ENCODE data around the gene SND1.
"Not testable (repeated sequence)": the region's sequence is repeated elsewhere in the genome, so short reads cannot be mapped to it uniquely, and the experiment has no call there.

The SND1 gene

GRCh38 chr7:127821146-127821545, 169.2 kb downstream of the SND1 start:
- FAIRE-seq (no peak), DNase-seq (ENCODE audit: insufficient read length, low spot score) (no peak)

- no peak for DNase-seq (ENCODE audit: insufficient read length, low spot score)
- FAIRE-seq, result no peak
These were observed 171.0 kb downstream of the SND1 start for GRCh38 chr7:127822822-127823508.

DNA sequence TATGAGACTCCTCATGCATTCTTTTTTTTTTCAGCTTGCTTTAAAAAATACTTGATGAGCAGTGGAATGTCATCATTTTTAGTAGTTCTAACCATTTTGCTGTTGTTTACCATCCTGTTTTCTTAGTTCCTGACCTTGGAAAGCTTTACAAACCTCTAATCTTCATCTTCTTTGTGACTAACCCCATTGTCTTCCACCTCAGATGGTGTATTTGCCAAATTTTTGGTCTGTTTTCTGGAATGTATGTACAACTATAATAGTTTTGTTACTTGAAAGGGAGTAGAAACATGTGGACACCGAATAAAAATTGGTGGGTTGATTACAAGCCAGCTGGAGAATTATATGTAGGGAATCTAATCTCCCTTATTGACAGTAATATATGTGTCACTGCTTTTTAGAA, 172.7 kb downstream of the SND1 start:
- FAIRE-seq (no peak), DNase-seq (ENCODE audit: insufficient read length, low spot score) (no peak)

GRCh38 chr7:127828843-127829500, 177.0 kb downstream of the SND1 start:
- FAIRE-seq, result no peak

GRCh38 chr7:127831318-127832219, 179.6 kb downstream of the SND1 start:
- no peak for FAIRE-seq
- DNase-seq (ENCODE audit: insufficient read length, low spot score), result no peak

More at GRCh38 chr7:127828843-127829500, 177.0 kb downstream of the SND1 start:
- DNase-seq (ENCODE audit: insufficient read length, low spot score), result no peak

DNA sequence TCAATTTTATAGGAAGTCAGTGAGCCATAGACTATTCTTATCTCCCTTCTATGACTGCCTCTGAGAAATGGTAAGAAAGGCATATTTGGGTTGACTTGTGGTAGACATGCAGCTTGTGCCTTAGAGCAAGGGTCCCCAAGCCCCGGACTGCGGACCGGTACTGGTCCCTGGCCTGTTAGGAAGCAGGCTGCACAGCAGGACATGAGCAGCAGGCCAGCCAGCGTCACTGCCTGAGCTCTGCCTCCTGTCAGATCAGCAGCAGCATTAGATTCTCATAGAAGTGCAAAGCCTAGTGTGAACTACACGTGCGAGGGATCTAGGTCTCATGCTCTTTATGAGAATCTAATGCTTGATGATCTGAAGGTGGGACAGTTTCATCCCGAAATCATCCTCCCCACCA, 180.6 kb downstream of the SND1 start:
- DNase-seq (ENCODE audit: insufficient read length, low spot score) (no peak), FAIRE-seq (no peak)

DNA sequence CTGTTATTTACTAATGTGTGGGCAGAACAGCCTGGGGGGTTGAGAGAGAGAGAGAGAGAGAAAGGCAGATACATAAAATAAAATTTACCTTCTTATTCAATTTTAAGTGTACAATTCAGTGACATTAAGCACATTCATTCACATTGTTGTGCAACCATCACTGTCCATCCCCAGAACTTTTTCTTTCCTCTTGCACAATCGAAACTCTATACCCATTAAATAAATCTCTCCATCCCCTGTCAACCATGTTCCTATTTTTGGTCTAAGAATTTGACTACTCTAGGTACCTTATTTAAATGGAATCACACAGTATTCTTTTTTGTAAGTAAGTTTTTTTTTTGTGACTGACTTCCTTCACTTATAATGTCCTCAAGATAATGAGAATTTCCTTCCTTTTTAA, 181.6 kb downstream of the SND1 start:
- FAIRE-seq (no peak), DNase-seq (ENCODE audit: insufficient read length, low spot score) (no peak)

DNA sequence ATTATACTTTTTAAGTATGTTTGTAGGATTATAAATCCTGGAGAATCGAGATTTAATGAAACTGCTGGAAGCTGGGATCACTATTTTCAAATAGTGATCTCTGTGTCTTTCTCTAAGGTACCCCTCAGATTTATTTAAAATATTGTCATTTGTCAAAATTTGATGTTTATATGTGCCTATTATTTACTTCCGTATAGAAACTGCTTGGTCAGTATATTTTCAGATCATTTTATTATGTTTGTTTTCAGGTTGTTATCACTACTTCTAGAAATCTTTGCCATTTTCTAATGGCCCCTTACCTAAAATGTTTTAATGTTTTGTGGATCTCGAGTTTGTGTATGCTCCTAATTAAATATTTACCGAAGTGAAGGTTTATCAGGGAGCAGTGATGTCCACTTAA, 183.7 kb downstream of the SND1 start:
- DNase-seq (ENCODE audit: insufficient read length, low spot score) (no peak), FAIRE-seq (no peak)

- DNase-seq (ENCODE audit: insufficient read length, low spot score); FAIRE-seq: not testable (repeated sequence)
These were observed 185.9 kb downstream of the SND1 start for GRCh38 chr7:127837816-127838410.

DNA sequence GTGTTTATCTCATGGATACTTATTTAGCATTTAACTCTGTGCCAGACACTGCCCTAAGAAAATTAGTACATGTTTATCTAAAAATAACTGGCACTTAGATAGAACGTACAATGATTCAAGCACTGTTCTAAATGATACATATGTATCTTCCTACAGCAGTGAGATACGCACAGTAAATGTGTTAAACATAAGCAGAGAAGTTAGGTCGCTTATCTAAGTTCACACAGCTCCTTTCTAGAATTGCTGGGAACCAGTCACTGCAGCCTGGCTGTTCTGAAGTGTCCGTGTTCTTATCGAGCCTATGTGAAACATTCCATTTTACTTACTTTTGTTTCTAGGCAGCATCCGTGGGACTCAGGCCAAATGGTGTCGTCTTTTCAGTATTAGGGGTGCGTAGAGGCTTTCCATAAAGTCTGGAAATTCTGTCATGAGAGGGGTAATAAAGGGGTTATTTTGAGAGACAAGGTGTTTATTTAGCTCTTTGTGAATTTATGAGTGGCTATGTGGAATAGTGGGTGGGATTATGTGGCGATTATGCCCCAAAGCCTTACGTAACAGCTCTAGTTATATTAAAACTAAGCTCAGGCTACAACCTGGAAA, 186.9 kb downstream of the SND1 start:
- no peak for DNase-seq (ENCODE audit: insufficient read length, low spot score)
- no peak for FAIRE-seq

- FAIRE-seq, result no peak
- no peak for DNase-seq (ENCODE audit: insufficient read length, low spot score)
These were observed 188.4 kb downstream of the SND1 start for GRCh38 chr7:127840226-127840951.

DNA sequence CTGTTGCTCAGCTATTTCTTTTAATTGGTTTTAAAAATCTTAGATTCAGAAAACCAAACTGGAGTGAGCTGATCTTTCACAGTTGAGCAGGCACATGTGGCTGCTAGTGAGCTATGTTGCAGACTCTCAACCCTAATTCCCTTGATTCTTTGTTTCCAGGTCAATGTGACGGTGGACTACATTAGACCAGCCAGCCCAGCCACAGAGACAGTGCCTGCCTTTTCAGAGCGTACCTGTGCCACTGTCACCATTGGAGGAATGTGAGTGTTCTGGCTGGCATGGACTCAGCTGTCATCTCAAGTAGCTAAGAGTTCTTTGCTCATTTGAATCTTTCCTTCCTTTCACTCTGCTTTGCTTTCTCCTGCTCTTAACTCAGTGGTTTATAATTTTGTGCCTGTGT, 192.2 kb downstream of the SND1 start:
- no peak for DNase-seq (ENCODE audit: insufficient read length, low spot score)
- FAIRE-seq, result no peak

- DNase-seq (ENCODE audit: insufficient read length, low spot score) (no peak), FAIRE-seq (no peak)
These were observed 192.8 kb downstream of the SND1 start for GRCh38 chr7:127844707-127845331.

DNA sequence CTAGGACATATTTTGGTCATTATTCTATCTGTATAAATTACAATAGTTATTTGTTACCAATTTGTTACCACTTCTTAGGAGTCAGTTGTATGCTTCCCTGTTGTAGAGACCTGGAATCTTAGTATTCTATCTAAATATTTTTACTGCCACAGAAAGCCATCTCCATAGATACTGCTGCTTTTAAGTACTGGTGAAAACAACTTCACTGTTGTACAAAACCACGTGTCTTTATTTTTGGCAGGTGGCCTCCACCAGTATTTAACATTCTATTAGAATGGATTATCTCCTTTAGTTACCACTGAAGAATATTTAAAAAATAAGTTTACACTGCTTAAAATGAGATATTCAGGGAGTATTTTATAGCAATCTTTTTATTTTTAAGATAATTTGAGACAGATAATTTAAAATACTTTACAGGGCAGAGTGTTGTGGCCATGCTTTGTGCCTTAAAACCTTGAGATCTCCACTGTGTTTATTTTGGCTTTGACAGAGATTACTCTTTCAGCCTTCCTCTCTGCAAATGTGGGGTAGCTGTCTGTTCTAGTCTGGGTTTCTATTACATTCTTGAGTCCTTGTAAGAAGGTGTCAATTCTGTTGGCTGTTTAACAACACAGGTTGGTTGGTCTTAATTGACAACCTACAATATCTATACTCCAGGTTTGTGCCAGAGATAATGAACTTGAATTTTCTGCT, 193.7 kb downstream of the SND1 start:
- FAIRE-seq, result no peak
- no peak for DNase-seq (ENCODE audit: insufficient read length, low spot score)

GRCh38 chr7:127847641-127848040, 195.6 kb downstream of the SND1 start:
- no peak for FAIRE-seq
- no peak for DNase-seq (ENCODE audit: insufficient read length, low spot score)

- DNase-seq (ENCODE audit: insufficient read length, low spot score) (no peak), FAIRE-seq (no peak)
These were observed 196.2 kb downstream of the SND1 start for GRCh38 chr7:127848241-127848640.

DNA sequence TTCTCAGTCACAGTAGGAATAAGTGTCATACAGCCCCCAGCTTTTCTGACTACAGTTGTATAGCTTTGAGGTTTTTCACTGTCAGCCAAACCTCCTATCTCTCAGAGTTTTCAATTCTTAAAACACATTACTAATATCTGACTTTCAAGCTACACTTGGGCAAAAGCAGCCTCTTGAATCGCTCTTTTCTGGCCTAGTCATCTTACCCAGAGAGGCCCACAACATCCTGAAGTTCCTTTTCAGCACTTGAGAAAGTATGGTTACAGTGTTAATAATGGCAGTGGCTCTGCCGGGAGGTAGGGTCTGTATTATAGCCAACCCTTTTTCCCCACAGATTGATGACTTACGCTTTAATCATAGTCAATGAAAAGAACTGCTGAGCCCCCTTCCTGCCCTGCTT, 198.2 kb downstream of the SND1 start:
- no peak for DNase-seq (ENCODE audit: insufficient read length, low spot score)
- no peak for FAIRE-seq

GRCh38 chr7:127854383-127854782, 202.4 kb downstream of the SND1 start:
- FAIRE-seq (no peak), DNase-seq (ENCODE audit: insufficient read length, low spot score) (no peak)

GRCh38 chr7:127857464-127857841, 205.5 kb downstream of the SND1 start:
- FAIRE-seq (no peak), DNase-seq (ENCODE audit: insufficient read length, low spot score) (no peak)
